HEK293 (cell line): ENCODE data around the gene MT1B.

Experiments used
- ZNF654 ChIP-seq: fragments of 450-650 bp; formaldehyde crosslinking; IDR thresholded peaks from 2 replicates; pipeline ENCODE4 v1.5.1; 2016; ENCODE audit warnings: low read depth, missing biosample characterization, missing genetic modification characterization
- TF ChIP-seq, protein P1 (sequence below): fragments of 450-650 bp; formaldehyde crosslinking; IDR thresholded peaks from 2 replicates; pipeline ENCODE4 v1.5.1; 2016; ENCODE audit warnings: missing biosample characterization, missing genetic modification characterization

DNA sequence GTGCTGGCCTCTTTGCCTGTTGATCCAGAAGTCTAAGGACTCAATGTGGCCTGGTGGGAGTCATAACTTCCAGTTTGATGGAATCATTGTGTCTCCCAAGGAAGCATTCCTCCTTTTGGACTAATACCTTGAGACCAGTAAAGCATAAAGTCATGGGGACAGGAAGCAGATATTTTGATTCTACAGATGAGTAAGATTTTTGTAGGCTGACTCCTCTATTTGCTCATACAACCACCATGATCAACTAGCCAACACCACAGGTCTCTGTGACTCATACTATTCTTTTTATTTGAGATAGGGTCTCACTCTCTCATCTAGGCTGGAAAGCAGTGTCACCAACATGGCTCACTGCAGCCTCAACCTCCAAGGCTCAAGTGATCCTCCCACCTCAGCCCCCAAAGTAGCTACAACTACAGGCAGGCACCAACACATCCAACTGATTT, 37.1 kb upstream of the MT1B start:
- TF ChIP-seq ZNF654, result no peak
- TF ChIP-seq, protein P1, sequence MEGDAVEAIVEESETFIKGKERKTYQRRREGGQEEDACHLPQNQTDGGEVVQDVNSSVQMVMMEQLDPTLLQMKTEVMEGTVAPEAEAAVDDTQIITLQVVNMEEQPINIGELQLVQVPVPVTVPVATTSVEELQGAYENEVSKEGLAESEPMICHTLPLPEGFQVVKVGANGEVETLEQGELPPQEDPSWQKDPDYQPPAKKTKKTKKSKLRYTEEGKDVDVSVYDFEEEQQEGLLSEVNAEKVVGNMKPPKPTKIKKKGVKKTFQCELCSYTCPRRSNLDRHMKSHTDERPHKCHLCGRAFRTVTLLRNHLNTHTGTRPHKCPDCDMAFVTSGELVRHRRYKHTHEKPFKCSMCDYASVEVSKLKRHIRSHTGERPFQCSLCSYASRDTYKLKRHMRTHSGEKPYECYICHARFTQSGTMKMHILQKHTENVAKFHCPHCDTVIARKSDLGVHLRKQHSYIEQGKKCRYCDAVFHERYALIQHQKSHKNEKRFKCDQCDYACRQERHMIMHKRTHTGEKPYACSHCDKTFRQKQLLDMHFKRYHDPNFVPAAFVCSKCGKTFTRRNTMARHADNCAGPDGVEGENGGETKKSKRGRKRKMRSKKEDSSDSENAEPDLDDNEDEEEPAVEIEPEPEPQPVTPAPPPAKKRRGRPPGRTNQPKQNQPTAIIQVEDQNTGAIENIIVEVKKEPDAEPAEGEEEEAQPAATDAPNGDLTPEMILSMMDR (tag by site-specific recombination), result no peak
